ENCODE data around the gene TTLL12.
"Not testable (repeated sequence)": the region's sequence is repeated elsewhere in the genome, so short reads cannot be mapped to it uniquely, and the experiment has no call there.

The TTLL12 gene

DNA sequence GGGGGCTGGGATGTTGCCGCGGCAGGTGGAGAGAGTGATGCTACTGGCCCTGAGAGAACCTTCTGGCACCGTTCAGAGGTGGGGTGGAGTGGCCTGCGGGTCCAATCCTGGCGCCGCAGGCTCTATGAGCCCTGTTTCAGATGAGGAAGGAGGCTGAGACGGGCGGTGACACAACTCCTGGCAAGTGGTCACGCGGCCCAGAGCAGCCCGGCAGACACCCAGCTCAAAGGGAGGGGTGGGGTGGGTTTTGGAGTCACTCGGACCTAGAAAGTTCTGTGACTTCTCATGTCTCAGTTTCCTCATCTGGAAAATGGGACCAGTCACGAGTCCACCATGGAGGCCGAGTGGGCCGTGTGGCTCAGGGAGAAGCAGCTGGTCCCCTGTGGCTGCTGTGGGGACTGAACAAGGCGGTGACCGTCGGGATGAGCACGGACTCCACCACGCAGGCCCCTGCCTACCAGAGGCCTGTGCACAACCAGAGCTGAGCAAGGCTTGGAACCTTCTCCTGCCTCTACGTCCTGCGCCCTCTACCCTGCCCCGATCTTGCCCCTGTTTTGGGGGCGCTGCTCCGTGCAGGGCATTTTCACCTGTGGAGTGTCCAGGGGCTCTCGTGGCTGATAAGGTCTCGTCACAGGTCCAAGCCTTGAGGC, 31.9 kb downstream of the TTLL12 start:
- no peak for DNase-seq (ENCODE audit: low read depth)

DNA sequence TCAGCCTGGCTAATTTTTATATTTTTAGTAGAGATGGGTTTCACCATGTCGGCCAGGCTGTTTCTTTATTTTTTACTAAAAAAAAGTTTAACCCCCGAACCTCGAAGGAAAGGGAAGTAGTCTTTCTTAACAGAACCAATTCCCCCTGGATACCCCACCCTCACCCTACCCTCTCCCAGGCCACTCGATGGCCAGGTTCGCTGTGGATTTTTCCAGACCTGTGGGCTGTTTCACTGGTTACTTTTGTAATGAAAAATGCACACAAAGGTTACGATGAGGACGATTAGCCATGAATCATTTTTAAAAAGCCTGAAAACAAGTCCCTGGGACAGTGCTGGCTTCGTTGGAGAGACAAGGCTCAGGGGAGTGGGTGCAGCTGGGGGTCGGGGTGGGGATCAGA, 33.0 kb downstream of the TTLL12 start:
- no peak for DNase-seq (ENCODE audit: low read depth)

DNA sequence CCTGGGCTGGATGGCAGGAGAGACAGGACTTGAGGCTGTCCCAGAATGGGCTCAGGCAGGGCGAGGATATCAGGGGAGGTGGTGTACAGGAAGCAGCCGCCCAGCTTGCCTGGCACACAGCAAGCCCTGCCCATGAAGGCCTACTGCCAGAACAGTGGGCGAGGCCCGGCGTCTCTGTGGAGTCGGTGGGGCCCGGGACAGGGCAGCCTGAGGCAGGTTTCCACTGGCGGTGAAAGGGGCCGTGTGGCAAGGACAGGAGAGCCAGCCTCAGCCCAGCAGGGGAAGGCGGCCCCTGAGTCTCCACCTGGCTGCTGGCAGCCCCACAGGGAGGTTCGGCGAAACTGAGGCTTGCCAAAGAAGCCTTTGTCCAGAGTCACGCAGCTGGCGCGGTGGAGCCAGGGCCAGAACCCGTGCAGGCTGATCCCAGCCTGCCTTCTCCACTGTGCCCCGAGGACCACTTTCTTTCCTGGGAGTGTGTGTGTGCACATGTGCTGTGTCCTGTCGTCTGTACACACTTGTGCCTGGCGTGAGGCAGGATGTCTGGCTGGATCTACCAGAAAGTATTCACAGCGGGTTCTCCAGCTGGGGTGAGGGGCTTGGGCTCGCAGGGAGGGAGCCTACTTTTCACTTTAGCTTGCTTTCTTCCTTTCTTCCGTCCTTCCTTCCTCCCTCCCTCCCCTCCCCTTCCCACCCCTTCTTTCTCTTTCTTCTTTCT, 34.4 kb downstream of the TTLL12 start:
- peak; percentile 65 for DNase-seq (ENCODE audit: low read depth)

DNA sequence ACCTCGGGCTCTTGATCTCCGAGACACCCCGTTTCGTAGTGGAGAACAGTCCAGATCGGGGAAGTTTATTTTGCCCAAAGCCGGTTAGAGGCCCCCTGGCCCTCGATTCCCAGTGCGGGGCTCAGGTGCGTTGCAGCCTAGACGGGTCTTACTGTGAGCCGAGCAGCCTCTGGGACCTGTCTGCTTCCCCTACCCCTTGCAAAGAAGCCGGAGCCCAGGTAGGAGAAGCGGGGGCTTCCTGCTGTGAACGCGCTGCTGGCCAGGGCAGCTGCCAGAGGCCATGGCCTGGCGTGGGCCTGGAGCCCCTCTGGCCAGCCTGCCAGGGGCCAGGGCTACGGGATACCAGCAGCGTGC, 35.0 kb downstream of the TTLL12 start:
- DNase-seq (ENCODE audit: low read depth) = no peak

DNA sequence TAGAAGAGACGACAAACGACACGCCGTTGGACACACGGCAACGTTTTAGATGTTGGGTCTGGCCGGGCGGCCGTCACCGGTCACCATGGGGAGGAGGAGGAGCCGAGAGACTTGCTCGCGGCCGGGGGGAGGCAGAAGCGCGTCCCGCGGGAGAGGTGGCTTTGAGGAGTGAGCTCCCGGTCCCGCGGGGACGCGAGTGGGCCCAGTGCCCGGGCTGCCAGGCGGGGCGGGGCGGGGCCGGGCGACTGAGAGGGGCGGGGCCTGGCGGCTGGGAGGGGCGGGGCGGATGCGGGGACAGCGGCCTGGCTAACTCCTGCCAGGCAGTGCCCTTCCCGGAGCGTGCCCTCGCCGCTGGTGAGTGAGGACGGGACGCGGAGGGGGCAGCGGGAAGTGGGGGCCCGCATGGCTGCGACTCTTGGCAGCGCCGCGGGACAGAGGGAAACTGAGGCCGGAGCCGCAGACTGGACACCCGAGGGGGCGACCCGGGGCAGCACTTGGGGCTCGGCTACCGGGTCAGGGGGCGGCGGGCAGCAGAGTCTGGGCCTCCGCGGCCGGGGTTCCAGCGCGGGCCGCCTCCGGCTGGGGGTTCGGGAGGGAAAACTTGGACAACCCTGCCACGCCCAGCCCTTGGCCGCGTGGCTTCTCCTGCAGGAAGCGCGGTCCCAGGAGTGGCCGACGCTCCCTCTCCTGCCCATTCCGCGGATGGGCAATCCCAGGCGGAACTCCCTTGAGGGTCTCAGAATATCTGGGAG, 35.5 kb downstream of the TTLL12 start, which contains the start of gene TSPO:
TSPO (plus strand) TSS at position 309 of the 752 bp plus-strand sequence. CDS start 7,680 bp downstream, outside the sequence.
- peak; percentile 68 for DNase-seq (ENCODE audit: low read depth)

DNA sequence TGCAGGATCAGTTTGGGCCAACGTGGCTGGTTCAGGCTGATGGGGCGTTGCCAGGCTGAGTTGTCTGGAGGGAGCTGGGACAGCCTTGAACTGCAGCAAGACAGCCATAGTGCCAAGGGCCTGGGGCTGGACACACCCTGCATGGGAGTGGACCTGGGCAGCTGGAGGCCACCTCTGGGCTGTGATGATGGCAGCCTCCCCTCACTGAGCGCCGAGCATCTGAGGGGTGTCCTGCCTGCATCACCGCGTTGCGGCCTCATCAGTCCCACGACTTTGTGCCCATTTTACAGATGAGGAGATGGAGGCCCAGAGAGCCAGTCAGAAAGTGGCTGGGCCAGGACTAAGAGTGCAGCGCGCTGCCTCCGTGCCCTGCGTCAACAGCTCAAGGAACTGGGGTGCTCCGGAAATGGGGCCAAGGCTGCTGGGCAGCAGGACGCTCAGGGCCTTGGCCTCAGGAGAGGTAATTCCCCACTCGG, 36.2 kb downstream of the TTLL12 start:
- no peak for DNase-seq (ENCODE audit: low read depth)

DNA sequence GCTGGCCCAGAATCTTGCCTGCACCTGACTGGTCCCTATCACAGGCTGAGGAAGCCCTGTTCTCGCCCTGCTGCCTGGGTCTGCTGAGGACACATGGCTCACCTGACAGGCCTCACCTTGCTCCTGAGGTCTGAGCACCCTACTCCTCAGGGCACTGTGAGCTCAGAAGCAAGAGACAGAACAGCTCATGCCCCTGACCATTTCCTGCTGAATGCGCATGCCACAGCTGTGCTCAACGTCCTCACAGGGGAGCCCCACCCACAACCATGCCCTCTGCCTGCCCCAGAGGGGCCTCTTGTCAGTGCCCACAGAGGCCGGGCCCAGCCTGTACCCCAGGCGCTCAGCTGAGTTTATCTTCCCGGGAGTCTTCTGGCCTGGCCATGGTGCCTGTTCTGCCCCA, 38.4 kb downstream of the TTLL12 start:
- DNase-seq (ENCODE audit: low read depth) = peak; percentile 38

DNA sequence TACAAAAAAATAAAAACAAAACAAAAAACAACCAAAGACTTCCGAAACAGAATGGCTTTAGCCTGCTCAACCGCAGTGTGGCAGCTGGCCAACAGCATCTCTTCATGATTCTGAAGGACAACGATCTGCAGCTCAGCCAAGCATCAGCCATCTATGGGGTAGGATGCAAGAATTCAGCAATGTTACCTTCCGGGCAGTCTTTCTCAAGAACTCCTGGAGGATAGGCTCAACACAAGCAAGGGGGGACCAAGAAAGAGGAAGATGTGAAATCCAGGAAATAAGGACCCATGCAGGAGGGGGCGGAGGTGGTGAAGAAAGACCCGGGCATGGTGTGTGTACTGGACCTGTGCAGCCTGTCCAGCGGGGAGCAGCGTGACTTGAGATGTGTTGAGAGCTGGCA, 39.1 kb downstream of the TTLL12 start:
- no peak for DNase-seq (ENCODE audit: low read depth)

DNA sequence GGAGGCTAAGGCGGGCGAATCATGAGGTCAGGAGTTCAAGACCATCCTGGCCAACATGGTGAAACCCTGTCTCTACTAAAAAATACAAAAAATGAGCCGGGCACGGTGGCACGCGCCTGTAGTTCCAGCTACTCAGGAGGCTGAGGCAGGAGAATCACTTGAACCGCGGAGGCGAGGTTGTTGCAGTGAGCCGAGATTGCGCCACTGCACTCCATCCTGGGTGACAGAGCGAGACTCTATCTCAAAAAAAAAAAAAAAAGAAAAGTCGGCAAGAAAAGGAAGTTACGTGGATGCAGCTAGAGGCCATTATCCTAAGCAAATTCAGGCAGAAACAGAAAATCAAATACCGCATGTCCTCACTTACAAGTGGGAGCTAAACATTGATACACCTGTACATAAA, 40.6 kb downstream of the TTLL12 start:
- DNase-seq (ENCODE audit: low read depth) = not testable (repeated sequence)

DNA sequence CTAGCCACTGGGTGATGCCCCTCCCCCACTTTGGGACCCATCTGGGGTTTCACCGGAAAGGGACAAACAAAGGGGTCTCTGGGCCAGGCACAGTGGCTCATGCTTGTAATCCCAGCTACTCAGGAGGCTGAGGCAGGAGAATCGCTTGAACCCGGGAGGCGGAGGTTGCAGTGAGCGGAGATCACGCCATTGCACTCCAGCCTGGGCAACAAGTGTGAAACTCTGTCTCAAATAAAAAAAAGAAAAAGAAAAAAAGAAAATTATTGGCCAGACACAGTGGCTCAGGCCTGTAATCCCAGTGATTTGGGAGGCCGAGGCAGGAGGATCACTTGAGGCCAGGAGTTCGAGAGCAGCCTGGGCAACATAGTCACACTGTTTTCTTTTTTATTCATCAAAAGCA, 41.6 kb downstream of the TTLL12 start:
- not testable (repeated sequence) for DNase-seq (ENCODE audit: low read depth)

DNA sequence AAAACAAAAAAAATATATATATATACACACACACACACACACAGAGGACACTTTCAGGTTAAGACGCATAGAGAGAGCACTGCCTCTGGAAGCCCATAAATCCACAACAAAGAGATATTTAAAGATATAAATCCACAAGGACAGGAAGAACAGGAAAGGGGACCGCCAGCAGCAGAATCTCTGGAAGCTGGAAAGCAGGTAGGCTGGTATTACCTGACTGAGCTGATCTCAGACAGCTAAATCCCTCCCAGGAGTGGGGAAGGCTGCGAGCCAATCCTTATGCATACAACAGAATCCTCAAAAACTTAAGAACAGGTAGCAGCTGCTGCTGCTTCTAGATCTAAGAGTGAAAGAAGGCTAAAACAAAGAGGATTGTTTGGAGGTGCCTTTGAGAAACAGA, 42.0 kb downstream of the TTLL12 start:
- no peak for DNase-seq (ENCODE audit: low read depth)

DNA sequence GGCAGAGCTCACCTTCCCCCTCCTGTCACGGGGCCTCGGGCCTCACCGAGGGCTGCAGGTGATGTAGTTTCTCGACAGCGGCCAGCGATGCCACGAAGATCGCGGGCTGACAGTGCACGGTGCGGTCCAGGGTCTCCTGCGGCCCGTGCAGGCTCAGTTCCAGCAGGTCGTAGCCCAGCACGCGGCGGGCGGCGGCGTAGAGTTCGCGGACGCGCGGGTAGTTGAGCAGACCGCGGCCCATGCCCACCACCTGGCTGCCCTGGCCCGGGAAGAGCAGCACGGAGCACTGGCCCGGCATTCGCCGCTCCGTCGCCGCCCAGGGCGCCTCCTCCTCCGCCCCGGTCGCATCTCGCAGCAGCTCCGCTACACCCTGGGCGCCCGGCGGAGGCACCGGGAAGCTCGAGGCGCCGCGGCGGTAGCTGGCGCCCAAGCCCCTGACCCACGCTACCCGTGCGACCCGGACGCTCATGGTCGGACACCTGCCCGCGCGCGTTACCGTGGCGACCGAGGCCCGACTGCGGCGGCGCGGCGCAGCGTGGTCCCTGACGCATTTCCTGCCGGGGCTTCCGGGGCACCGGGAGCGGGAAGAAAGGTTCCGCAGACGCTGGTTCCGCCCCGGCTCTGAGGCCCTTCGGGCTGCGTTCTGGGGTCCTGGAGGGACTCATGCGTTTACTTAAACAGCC, 43.9 kb downstream of the TTLL12 start, which contains the start of gene MCAT:
MCAT (minus strand) TSS at position 519 of the 683 bp plus-strand sequence; CDS start at position 469, 50 bp downstream.
- peak; percentile 81 for DNase-seq (ENCODE audit: low read depth)

DNA sequence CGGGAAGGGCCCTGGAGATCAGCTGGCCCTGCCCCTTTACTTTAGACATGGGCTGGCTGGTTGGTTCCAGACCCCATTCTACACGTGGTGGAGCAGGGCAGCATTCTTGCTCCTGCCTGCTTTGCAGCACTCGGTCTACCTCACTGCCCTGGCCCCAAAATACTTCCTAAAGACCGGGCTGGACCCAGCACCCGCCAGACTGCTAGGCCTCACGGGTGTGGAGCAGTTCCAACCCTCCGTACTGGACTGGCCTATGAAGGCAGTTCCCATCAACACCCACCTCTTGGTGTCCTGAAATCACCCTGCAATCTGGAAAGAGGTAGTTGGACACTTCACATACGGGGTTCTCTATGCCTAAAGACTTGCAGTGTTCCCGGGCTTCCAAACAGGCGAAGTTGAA, 50.1 kb downstream of the TTLL12 start:
- DNase-seq (ENCODE audit: low read depth) = no peak

DNA sequence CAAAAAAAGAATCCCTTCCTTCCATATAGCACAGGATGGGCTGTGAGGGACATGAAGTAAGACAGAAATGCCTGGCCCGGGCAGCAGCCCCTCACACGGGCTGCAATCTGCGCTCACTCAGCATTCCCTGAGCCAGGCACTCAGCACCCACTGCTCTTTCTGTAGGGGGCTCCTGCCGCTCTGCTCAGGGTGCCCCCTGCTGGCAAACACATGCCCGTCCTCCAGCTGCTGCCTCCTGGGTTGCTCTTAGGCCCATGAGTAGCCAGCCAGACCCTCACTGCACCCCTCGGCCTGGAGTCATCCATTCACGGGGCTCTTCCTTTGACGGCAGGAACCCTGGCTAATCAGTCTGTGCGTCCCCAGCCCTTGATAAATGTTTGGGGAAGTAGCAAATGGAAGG, 50.7 kb downstream of the TTLL12 start:
- peak; percentile 58 for DNase-seq (ENCODE audit: low read depth)

DNA sequence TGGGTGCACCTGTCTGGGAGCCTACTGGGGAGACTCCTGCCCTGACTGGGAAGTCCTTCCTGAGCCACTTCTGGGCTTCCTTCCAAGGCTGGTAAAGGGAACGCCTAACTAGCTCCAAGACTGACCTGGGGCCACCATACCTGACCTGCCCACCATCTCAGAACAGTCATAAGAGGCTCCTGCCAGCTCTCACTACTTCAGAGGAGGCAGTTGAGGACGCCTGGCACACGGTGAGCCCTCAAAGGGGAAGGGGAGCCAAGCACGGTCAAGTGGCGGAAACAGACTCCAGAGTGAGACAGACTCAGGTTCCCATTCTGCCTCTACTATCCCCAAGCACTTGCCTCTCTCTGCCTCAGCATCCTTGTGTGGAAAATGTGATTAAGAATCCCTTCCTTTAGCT, 51.4 kb downstream of the TTLL12 start:
- no peak for DNase-seq (ENCODE audit: low read depth)

DNA sequence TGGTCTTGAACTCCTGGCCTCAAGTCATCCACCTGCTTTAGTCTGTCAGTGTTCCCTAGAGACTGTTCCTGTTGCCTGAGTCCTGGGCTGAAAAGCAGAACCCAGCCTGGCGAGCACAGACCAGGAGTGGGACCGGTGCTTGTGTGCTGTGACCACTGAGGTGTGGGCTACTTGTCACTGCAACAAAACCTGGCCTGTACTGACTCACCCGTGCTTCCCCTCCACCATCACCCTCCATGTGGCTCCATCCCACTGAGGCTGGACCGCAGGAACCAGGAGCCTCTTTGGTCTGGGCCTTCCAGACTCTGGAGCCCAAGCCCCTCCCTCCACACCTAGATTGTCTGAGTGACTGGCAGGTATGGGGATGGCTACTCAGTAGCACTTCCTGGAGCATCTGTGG, 52.4 kb downstream of the TTLL12 start:
- no peak for DNase-seq (ENCODE audit: low read depth)

DNA sequence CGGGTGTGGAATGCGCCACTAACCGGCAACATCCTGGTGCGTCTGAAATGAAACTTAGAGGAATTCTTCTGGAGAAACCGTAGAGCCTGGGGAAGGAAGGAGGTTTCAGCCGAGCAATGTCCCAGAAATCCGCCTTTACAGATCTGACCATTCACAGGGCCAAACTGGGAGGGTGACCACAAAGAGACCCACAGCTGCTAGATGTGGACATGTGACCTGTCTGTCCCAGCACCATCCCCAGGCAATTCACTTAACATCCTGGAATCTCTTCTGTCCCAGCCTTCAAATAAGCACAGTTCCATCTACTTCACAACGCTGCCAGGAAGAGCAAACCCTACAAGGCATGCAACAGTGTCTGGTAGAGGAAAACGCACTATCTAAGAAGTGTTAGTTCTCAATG, 53.5 kb downstream of the TTLL12 start:
- no peak for DNase-seq (ENCODE audit: low read depth)

DNA sequence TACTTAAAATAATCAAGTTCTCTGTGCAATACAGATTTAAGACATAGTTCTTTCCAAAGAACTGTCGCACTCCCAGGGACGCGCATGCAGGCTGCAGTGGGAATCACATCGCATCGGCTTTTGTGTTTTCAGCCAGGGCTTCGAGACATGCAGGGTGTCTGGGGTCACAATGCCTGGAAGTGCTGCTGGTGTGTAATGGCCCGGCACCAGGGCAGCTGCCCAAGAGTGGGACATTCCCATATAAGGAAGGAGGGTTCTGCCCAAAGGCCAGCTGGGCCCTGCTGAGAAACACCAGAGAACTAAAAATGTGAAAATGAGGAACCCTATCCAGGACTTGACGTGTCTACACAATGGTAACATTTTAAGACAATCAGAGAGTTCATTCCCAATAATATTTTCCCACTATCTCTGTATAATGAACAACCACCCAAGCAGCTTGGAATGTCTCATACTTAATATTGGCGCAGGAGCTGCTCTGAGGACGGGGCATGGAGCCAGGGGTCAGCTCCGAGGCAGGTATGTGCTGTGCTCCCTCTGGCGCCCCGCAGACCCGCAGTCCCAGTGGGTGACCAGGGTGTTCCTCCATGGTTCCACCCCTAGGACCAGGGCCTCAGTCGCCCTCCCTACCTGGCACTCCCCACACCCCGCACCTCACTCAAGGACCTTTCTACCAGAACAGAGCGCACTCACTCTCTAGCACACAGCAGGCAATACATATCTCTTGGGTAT, 55.0 kb downstream of the TTLL12 start:
- DNase-seq (ENCODE audit: low read depth) = no peak

DNA sequence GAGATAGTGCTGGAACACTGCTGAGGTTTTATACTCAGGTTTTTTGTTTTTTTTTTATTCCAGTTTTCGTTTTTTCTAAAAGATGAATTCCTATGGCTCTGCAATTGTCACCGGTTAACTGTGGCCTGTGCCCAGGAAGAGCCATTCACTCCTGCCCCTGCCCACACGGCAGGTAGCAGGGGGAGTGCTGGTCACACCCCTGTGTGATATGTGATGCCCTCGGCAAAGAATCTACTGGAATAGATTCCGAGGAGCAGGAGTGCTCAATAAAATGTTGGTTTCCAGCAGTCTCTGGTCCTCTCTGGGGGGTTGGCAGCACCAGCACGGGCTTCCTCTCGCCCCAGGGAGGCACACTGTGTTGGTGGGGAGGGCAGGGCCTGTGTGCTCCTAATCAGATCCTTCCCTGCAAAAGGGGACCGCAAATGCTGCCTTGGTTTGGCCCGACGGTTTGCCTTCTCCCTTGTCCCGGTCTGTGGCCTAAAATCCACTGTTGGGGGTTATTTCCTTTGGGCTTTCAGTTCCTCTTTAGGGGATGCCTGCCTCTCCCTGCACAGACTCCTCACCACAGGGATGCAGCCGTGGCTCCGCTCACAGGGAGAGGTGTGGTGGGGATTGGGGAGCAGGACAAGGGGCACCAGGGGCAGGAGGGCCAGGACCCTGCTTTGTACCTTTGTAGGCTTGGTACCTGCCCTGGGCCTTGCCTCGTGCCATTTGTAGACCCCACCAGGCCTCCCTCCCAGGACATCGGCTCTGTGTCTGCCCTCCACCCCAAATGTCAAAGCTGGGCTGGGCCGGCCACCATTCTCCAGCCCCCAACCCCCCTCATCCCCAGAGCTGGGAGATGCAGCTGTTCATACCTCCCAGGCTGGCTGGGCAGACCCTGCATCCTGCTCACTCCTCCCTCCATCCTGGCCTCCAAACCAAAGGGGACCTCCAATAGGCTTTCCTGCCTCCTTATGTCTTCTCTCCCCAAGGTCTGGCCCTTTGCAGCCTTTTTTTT, 57.2 kb downstream of the TTLL12 start:
- DNase-seq (ENCODE audit: low read depth) = no peak

DNA sequence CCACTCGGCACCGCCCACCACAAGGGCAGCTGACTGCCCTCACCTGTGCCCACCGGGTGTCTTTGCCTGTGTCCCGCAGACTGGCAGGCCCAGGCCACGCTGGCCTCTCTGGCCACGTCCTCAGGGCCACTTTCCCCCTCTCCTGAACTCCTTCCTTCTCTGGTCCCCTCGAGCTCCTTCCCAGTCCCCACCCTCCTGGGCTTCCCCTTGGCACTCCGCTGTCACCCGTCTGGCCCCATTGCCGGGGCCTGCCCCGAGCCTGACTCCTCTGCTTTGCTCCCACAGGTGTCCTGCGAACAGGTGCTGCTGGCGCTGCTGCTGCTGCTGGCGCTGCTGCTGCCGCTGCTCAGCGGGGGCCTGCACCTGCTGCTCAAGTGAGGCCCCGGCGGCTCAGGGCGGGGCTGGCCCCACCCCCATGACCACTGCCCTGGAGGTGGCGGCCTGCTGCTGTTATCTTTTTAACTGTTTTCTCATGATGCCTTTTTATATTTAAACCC, 58.0 kb downstream of the TTLL12 start:
- no peak for DNase-seq (ENCODE audit: low read depth)
